Measurements from ENCODE around the gene SLC25A26.

SLC25A26 gene

DNA sequence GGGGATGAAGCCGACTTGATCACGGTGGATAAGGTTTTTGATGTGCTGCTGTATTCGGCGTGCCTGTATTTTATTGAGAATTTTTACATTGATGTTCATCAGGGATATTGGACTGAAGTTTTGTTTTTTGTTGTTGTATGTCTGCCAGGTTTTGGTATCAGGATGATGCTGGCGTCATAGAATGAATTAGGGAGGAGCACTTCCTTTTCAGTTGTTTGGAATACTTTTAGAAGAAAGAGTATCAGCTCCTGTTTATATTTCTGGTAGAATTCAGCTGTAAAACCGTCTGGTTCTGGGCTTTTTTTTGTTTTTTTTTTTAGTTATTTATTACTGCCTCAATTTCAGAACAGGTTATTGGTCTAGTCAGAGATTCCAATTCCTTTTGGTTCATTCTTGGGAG, 93.7 kb downstream of the SLC25A26 start:
- FAIRE-seq (no peak), DNase-seq (ENCODE audit: low spot score) (no peak)

GRCh38 chr3:66317750-66318376, 97.1 kb downstream of the SLC25A26 start:
- DNase-seq (ENCODE audit: low spot score): no peak
- FAIRE-seq: no peak

- DNase-seq (ENCODE audit: low spot score) (no peak), FAIRE-seq (no peak)
Measured at GRCh38 chr3:66320390-66320789, 99.6 kb downstream of the SLC25A26 start.

- FAIRE-seq (no peak), DNase-seq (ENCODE audit: low spot score) (no peak)
Measured at GRCh38 chr3:66322436-66322835, 101.6 kb downstream of the SLC25A26 start.

- no peak for DNase-seq (ENCODE audit: low spot score)
- no peak for FAIRE-seq
Measured at GRCh38 chr3:66326340-66326739, 105.5 kb downstream of the SLC25A26 start.

- no peak for FAIRE-seq
- DNase-seq (ENCODE audit: low spot score): no peak
Measured at GRCh38 chr3:66335671-66336070, 114.9 kb downstream of the SLC25A26 start.

DNA sequence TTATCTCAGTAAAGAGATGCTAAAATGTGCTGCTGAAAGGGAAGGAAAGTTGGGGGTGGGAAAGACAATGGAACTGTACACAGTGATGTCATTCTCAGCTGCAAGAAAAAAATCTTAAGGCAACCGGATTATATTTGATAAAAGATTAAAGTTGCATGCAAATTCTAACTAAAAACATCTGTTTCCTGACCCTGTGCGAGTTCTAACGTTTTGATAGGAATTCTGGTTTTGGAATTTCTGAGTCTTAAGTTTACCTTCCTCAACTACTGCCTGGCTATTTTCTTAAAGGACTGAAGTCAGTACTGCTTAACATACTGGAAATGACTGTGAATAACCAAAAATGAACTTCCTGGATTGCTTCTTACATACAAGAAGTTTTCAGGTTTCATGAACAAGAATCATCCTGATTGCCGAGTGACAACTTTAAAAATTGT, 115.5 kb downstream of the SLC25A26 start:
- DNase-seq (ENCODE audit: low spot score) (no peak), FAIRE-seq (no peak)

- DNase-seq (ENCODE audit: low spot score) (no peak), FAIRE-seq (no peak)
Measured at GRCh38 chr3:66338927-66339326, 118.1 kb downstream of the SLC25A26 start.

DNA sequence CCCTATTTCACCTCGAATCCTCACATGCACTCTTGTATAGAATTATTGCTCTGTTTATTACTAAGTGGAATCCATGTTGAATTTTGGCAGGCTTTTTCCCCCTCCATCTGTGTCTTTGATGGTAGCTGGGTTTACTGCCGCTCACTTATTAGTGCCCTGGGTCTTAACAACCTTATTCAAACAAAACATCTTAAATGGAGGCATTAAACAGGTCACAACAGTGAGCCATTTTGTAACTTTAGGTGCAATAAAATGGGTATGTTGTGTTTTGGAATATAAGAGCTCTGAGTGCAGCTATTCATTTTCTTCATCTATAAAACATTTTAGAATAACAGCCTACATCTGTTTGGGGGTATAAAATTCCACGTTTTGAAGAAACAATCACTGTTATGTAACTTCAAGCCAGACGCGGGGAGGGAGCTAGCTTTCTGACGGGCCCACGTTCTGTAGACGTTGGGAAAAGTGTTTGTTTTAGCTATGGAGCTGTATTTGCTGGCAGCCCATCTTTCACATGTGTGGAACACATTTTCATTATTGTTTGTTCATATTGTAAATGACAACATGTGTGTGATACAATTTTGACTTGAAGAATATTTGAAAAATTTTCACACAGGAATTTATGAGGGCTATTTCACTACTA, 122.0 kb downstream of the SLC25A26 start:
- FAIRE-seq (no peak), DNase-seq (ENCODE audit: low spot score) (no peak)

DNA sequence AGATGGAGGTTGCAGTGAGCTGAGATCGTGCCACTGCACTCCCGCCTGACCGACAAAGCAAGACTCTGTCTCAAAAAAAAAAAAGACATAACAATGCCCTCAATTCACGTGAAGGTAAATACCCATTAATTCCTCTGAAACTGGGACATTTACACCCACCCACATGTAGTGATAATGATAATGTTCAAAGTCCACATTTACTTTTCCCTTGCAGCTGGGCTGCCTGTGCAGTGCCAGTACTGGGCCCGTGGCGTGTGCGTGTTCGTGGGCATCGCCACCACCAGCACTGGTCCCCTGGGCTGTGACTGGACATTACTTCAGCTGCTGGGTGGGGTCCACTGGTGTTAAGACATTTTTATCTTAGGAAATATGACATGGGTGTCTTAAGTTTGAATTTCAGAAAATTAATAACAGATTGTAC, 123.6 kb downstream of the SLC25A26 start:
- no peak for FAIRE-seq
- no peak for DNase-seq (ENCODE audit: low spot score)

DNA sequence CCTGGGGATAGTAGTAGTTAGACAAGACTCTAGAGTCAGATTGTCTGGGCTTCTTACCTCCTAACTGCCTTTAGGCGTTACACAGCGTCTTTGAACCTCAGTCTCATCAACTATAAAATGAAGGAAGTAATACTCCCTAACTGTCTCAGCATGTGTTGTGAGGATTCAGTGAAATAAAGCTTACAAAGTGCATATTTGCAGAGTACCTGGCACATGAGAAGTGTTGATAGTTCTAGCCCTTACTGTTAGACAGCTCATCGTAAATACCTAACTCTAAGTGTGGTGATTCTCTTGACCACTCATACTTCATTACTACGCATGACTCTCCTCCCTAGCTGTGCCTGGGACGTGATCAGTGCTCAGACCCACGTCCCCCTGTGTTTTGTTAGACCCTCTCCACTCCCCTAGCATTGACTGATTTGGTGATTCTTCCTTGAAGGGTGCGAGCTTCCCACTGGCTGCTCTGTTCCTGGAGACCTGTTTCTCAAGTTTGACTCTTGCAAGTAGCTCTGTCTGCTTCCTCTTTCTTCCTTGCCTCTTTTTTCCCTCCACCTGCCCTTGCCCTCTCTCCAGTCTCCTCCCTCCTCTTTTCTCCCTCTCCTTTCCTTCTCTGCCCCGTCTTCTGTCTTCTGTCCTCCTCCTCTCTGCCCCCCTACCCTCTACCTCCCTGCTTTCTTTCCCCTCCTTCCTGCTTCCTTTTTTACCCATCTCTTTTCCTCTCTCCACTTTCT, 124.2 kb downstream of the SLC25A26 start:
- DNase-seq (ENCODE audit: low spot score) (no peak), FAIRE-seq (no peak)

GRCh38 chr3:66348704-66349103, 127.9 kb downstream of the SLC25A26 start:
- DNase-seq (ENCODE audit: low spot score) (no peak), FAIRE-seq (no peak)

- FAIRE-seq (no peak), DNase-seq (ENCODE audit: low spot score) (no peak)
Measured at GRCh38 chr3:66350601-66351000, 129.8 kb downstream of the SLC25A26 start.

DNA sequence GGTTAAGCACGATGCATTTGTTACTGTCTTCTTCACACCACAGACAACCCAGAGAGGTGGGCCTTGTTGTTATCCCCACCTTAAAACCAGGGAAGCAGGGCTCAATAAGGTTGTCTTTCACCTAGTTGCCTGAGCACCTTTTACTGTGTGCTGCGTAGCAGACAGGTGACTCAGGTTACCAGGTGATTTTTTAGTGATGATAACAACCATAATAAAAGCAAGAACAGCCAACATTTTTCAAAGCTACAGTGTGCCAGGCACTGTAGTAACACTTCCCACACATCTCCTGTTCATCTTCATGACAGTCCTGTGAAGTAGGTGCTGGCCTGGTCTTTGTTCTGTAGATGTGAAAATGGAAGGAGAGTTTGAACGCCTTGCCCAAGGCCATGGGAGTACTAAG, 132.2 kb downstream of the SLC25A26 start:
- FAIRE-seq: no peak

GRCh38 chr3:66353530-66353929, 132.7 kb downstream of the SLC25A26 start:
- FAIRE-seq: no peak

More for the DNA sequence above, 132.2 kb downstream of the SLC25A26 start:
- no peak for DNase-seq (ENCODE audit: low spot score)

DNA sequence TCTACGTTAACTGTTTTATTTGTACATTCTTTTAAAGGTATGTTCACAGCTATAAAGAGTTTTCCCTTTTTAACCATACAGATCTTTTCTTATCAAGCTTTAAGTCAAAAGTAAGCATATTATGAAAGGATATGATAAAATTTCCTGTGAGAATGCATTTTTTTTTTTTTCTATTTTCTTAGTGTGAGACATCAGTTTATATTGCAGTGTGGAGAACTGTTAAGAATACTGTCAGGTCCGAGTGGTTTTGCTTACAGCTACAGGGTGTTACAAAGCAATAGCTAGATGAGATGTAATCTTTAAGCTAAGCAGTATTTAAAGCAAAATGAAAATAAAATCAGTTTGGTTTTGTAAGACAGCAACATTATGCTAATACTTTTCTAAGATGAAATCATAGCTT, 133.2 kb downstream of the SLC25A26 start:
- no peak for FAIRE-seq
- DNase-seq (ENCODE audit: low spot score): no peak

More at GRCh38 chr3:66353530-66353929, 132.7 kb downstream of the SLC25A26 start:
- DNase-seq (ENCODE audit: low spot score): no peak

DNA sequence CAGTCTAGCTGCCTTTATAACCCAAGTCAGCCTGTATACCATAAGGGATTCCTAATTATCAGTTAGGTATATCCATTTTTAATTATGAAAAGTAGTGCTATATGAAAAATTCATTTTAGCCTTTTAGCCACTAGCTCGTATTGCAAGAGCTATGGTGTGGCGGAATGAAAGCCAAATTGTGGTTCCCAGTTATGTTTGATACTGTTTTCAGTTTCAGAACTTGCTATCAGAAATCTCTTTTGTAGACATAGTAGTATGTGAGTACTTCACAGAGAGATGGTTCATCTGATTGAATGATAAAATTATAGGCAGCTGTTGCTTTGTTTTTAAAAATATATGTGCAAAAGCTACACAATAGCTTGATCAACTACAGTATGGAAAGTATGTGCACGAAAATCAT, 134.6 kb downstream of the SLC25A26 start:
- no peak for FAIRE-seq
- no peak for DNase-seq (ENCODE audit: low spot score)

DNA sequence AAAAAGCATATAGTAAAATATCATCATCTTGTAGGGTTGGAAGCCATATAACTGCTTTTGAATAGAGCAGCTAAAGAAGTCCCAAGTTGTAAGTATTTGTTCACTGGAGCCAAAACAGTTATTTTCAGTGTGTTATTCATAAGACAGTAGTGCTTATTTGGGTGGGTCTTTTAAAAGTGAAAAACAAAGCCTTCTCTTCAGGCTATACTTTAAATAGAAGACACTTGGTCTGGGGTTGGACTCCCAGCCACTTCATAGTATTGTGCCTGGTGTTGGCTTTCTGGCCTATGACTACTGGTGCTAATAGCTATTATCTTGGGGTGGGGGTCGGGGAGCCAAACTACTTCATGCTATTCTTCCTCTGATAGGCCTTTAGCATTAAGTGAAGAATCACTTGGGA, 135.2 kb downstream of the SLC25A26 start:
- DNase-seq (ENCODE audit: low spot score) (no peak), FAIRE-seq (no peak)

GRCh38 chr3:66361356-66361755, 140.6 kb downstream of the SLC25A26 start:
- DNase-seq (ENCODE audit: low spot score): no peak
- FAIRE-seq: no peak

DNA sequence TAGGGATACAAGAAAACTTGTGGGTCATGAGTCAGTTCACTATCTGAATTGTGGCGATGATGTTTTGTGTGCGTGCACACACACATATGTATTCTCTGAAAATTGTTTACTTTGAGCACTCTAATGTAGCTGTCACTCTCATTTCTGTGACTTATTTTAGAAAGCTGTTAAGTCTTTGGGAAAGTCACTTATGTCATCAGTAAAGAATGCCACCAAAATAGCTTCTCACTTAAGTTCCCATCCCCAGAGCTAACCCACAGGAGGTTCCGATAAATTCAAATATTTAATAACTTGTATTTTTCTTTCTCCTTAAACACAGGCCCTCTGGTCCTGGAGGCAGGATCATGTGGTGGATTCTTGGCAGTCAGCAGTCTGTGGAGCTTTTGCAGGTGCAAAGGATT, 141.7 kb downstream of the SLC25A26 start:
- DNase-seq (ENCODE audit: low spot score): peak; percentile 62
- FAIRE-seq: peak; percentile 42

DNA sequence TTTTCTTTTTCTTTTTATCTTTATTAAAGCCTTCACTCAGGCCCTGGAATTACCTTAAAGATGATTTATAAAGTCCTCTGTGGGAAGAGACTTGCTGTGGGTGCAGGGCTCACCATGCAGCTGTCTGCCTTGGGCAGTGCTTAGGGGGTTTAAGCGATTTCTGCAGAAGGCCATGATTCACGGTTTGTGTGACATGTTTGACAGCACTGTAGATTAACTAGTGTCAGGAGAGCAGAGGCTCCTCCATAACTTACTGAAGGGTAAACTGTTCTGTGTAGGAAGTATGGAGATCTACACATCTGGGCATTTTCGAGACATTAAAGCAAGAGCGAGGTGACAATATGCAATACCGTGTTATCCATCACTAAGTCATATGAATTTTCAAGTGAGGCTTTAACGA, 142.3 kb downstream of the SLC25A26 start:
- no peak for FAIRE-seq

GRCh38 chr3:66365080-66365479, 144.3 kb downstream of the SLC25A26 start:
- no peak for DNase-seq (ENCODE audit: low spot score)
- no peak for FAIRE-seq

More for the DNA sequence above, 142.3 kb downstream of the SLC25A26 start:
- DNase-seq (ENCODE audit: low spot score): no peak

DNA sequence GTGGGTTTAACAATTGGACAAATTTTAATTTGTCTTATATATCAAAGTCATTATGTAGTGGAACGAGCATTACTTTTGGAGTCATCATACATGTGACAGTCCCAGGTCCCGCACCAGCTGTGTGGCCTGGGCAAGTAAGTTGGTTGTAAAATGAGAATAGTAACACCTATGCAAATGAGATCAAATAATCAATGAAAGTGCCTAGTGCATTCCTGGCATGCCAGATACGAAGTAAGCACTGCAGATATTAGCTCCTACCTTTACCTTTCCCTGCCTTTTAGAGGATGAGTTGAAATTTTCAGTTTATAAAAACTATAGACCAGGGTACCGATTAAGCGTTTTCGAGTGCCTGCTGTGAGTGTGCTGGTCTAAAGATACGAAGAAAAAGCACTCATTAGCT, 145.9 kb downstream of the SLC25A26 start:
- no peak for DNase-seq (ENCODE audit: low spot score)
- FAIRE-seq: no peak
